ENCODE data around the gene HSPA1A.

Gene HSPA1A

DNA sequence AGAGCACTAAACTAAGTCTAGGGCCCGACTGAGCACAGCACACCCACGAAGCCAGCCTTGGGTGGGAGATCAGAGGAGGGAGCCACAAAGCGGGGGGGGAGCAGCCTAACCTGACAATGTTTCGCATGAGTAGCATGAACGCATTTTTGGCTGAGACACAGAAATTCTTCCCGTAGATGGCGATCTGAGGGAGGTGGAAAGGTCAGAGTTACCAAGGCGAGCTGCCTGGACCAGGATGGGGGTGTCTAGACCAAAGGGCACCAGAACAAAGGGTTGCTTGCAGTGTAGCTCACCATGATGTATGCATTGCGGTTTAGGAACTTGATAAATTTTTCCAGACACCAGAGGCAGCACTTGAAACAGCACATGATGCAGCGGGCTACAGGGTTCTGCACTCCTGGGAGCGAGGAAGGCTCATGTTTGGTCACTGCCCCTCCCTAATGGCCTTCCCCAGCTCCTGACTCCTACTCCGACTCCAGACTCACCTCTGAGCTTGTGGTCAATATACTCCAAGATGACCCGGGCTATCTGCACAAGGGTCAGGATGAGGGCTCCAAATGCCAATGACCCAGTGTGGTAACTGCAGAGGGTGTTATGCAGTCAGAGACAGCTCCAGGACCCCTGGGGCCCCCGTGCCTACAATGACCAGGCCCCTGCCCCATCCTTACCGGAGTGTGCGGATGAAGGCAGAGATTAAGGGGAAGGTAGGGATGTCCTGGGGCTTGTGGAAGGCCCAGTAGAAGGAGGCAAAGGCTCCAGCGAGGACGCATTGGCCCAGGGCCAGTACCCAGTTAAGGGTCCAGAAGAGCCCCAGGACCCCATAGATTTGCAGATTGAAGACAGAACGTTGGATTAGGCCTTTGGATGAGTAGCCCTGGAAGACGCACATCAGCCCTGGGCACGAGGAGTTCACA lies 50.1 kb downstream of the HSPA1A start:
- DNase-seq: no peak
